ENCODE results near the gene MTHFR. TPM values are rescaled to one million over a fixed set of nuclear protein-coding genes. Genes with fewer than 3 reads are reported as not detected.

MTHFR gene
- total and polyA plus RNA-seq, 2 of the 8 experiments (the other 6 are each of a cell fraction or from before 2014, with no cell fraction given): 8.7 to 18.5 TPM

- TF ChIP-seq HDAC2 (IDR thresholded peaks at IDR 0.05; ENCODE audit: borderline replicate concordance in 1 of 2, low read depth in 2 of 2, low read length in 2 of 2) (no peak), TAF7 (optimal IDR thresholded peaks at IDR 0.05; ENCODE audit: borderline replicate concordance, low read depth, low read length) (no peak), SIRT6 (IDR thresholded peaks at IDR 0.05; ENCODE audit: low read length) (no peak), RBBP5 (IDR thresholded peaks at IDR 0.05; ENCODE audit: borderline replicate concordance, low read depth, low read length) (no peak), TEAD4 (IDR thresholded peaks at IDR 0.05; ENCODE audit: low read depth, low read length) (no peak)
Observed at GRCh38 chr1:11796036-11796828, 9.5 kb downstream of the MTHFR start (continued).

Measured in H1 (cell line).